ENCODE data around the gene TMEM184C. TPM values are rescaled to one million over a fixed set of nuclear protein-coding genes. Genes with fewer than 3 reads are reported as not detected.
A peak's percentile ranks its signal among the peaks of the same experiment; 100 is the strongest.

Gene TMEM184C
- total RNA-seq, 1 donor from 2014 or later: 35.7 TPM

DNA sequence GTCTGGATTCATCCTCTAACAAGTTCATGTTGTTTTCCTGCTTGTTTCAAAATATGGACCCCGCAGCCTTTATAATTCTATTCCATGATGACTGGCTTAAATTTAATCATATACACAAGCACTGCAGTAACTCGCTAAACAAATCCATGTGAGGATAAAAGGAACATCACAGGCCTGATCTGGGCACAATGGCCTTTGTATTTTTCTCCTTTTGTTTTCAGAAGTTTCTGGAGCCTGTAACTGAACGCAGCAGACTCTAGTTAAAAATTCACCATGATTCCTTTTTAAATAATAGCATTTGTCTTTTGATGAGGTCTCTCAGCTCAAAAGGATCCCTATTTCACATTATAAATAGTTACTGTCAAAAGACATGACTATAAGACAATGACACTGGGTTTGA is 30.2 kb upstream of the TMEM184C start:
- no peak for TF ChIP-seq EZH2 (IDR thresholded peaks at IDR 0.05)
- TF ChIP-seq EZH2phosphoT487 (IDR thresholded peaks at IDR 0.05): no peak
- TF ChIP-seq, protein P1, sequence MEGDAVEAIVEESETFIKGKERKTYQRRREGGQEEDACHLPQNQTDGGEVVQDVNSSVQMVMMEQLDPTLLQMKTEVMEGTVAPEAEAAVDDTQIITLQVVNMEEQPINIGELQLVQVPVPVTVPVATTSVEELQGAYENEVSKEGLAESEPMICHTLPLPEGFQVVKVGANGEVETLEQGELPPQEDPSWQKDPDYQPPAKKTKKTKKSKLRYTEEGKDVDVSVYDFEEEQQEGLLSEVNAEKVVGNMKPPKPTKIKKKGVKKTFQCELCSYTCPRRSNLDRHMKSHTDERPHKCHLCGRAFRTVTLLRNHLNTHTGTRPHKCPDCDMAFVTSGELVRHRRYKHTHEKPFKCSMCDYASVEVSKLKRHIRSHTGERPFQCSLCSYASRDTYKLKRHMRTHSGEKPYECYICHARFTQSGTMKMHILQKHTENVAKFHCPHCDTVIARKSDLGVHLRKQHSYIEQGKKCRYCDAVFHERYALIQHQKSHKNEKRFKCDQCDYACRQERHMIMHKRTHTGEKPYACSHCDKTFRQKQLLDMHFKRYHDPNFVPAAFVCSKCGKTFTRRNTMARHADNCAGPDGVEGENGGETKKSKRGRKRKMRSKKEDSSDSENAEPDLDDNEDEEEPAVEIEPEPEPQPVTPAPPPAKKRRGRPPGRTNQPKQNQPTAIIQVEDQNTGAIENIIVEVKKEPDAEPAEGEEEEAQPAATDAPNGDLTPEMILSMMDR (IDR thresholded peaks at IDR 0.05): no peak
- no peak overlapping the region for H3K27ac ChIP-seq
- H3K4me3 Mint-ChIP-seq: no peak overlapping the region
- H3K36me3 ChIP-seq: no peaks in the 10 kb centered on the region
- H3K9me3 Mint-ChIP-seq: peaks cover 6% of the 10 kb centered on the region
- no peaks in the 10 kb centered on the region for H3K9me3 ChIP-seq (ENCODE audit: low read depth)
- H3K36me3 Mint-ChIP-seq: no peaks in the 10 kb centered on the region
- H3K27me3 Mint-ChIP-seq (ENCODE audit: insufficient read depth, low read depth): no peaks in the 10 kb centered on the region
- H3K4me1 ChIP-seq: peaks cover 16% of the 10 kb centered on the region
- H3K79me2 ChIP-seq (ENCODE audit: low read depth): no peaks in the 10 kb centered on the region
- H3K9ac ChIP-seq: no peak overlapping the region
- no peak overlapping the region for H2AFZ ChIP-seq (replicated peaks)
- H3K4me2 ChIP-seq: no peak overlapping the region
- no peaks in the 10 kb centered on the region for H3K27me3 ChIP-seq
- no peaks in the 10 kb centered on the region for H4K20me1 ChIP-seq (ENCODE audit: low read depth)
- H3F3A ChIP-seq (ENCODE audit: low read depth): peaks cover 3% of the 10 kb centered on the region
- H3K4me3 ChIP-seq: no peak overlapping the region
- peak; percentile 33 for DNase-seq (ENCODE audit: low spot score)
- H3K4me1 Mint-ChIP-seq: peaks cover 17% of the 10 kb centered on the region
- H3K27ac Mint-ChIP-seq: no peak overlapping the region

DNA sequence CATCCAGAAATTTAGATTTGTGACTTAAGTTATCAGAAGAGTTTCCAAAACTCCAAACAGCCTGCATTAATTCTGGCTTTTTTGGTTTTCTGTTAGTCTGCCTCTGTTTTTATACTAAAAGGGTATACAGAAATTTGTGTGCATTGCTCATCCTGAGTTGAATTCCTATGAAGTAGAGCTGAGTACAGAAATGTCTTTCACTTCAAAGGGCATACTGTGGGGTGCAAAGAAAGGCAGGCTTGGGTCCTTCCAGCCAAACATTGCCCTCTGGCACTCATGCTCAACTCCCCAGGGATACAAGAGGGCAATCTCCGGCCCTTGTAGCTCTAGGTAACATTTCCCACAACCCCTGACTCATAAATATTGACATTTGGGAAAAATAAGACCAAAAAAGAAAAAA is 27.6 kb upstream of the TMEM184C start:
- no peaks in the 10 kb centered on the region for H3K27me3 Mint-ChIP-seq (ENCODE audit: insufficient read depth, low read depth)
- Histone ChIP-seq H3K27ac (no peak overlapping the region), H3K9me3 (ENCODE audit: low read depth) (no peaks in the 10 kb centered on the region), H3K4me1 (peaks cover 16% of the 10 kb centered on the region), H3K9ac (no peak overlapping the region), H3K36me3 (no peaks in the 10 kb centered on the region), H3F3A (ENCODE audit: low read depth) (peaks cover 3% of the 10 kb centered on the region), H3K4me3 (no peak overlapping the region), H2AFZ (replicated peaks) (no peak overlapping the region), H4K20me1 (ENCODE audit: low read depth) (no peaks in the 10 kb centered on the region), H3K4me2 (no peak overlapping the region), H3K27me3 (no peaks in the 10 kb centered on the region), H3K79me2 (ENCODE audit: low read depth) (no peaks in the 10 kb centered on the region)
- H3K4me3 Mint-ChIP-seq: no peak overlapping the region
- peaks cover 7% of the 10 kb centered on the region for H3K9me3 Mint-ChIP-seq
- TF ChIP-seq EZH2phosphoT487 (IDR thresholded peaks at IDR 0.05) (no peak), EZH2 (IDR thresholded peaks at IDR 0.05) (no peak)
- TF ChIP-seq, protein P1 (IDR thresholded peaks at IDR 0.05): no peak
- H3K27ac Mint-ChIP-seq: no peak overlapping the region
- no peaks in the 10 kb centered on the region for H3K36me3 Mint-ChIP-seq
- DNase-seq (ENCODE audit: low spot score): no peak
- H3K4me1 Mint-ChIP-seq: peaks cover 17% of the 10 kb centered on the region

DNA sequence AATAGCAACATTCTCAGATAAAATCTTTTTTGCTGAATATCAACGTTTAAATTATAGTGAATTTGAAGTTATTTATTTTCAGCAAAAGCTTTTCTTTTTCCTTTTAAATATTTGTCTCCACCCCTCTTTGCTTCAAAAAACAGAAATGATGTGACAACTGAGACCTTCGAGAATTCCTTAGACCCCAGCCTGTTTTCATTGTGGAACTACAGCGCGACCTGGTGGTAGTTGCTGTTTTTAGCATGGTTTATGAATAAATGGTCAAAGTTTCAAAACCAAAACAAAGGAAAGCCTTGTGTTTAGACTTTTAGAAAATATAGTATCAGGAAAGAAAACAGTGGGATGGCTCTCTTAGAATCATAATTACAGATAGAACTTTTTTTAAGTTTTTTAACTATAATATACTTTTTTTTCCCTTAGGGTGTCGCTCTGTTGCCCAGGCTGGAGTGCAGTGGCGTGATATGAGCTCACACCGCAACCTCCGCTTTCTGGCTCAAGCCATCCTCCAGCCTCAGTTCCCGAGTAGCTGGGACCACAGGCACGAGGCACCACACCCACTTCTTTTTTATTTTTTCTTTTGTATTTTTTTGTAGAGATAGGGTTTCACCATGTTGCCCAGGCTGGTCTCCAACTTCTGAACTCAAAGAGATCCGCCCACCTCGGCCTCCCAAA is 26.8 kb upstream of the TMEM184C start:
- Mint-ChIP-seq H3K9me3 (peaks cover 3% of the 10 kb centered on the region), H3K27me3 (ENCODE audit: insufficient read depth, low read depth) (no peaks in the 10 kb centered on the region), H3K4me3 (no peak overlapping the region), H3K4me1 (peaks cover 17% of the 10 kb centered on the region), H3K27ac (no peak overlapping the region), H3K36me3 (no peaks in the 10 kb centered on the region)
- DNase-seq (ENCODE audit: low spot score): peak; percentile 76
- no peak overlapping the region for H3K9ac ChIP-seq
- no peaks in the 10 kb centered on the region for H4K20me1 ChIP-seq (ENCODE audit: low read depth)
- no peaks in the 10 kb centered on the region for H3K9me3 ChIP-seq (ENCODE audit: low read depth)
- H3K4me2 ChIP-seq: no peak overlapping the region
- peaks cover 3% of the 10 kb centered on the region for H3F3A ChIP-seq (ENCODE audit: low read depth)
- no peak overlapping the region for H3K27ac ChIP-seq
- no peak overlapping the region for H2AFZ ChIP-seq (replicated peaks)
- TF ChIP-seq EZH2phosphoT487 (IDR thresholded peaks at IDR 0.05): no peak
- TF ChIP-seq, protein P1 (IDR thresholded peaks at IDR 0.05): peak; percentile 97
- H3K79me2 ChIP-seq (ENCODE audit: low read depth): no peaks in the 10 kb centered on the region
- H3K27me3 ChIP-seq: no peaks in the 10 kb centered on the region
- H3K4me3 ChIP-seq: no peak overlapping the region
- H3K36me3 ChIP-seq: no peaks in the 10 kb centered on the region
- peaks cover 16% of the 10 kb centered on the region for H3K4me1 ChIP-seq
